ENCODE results near the gene SAA1.

DNA sequence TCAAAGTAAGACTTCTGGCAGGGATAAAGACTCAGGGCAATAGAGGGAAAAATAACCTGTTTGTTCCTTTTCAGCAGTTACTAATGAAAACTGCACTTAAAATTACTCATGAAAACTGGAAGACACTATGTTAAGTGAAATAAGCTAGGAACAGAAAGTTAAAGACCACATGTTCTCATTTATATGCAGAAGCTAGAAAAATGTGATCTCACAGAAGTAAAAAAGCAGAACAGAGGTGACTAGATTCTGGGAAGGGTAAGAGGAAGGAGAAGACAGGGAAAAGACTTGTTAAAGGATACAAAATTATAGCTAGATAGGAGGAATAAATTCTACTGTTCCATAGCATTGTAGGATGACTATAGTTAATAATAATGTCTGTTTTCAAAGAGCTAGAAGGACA is 33.7 kb downstream of the SAA1 start:
- no peak for TF ChIP-seq SIN3A (IDR thresholded peaks at IDR 0.05; ENCODE audit: borderline replicate concordance in 2 of 2, control insufficient read depth in 1 of 2, low read depth in 2 of 2, low read length in 2 of 2)
- no peak for TF ChIP-seq ZBTB43 (CRISPR knock-in tag; IDR thresholded peaks at IDR 0.05)

Measured in K562 (cell line).